ENCODE results near the gene PPP1R12B.
"Not testable (repeated sequence)": the region's sequence is repeated elsewhere in the genome, so short reads cannot be mapped to it uniquely, and the experiment has no call there.

- not testable (repeated sequence) for TF ChIP-seq CTCF (conservative IDR thresholded peaks at IDR 0.05); EZH2 (IDR thresholded peaks at IDR 0.05; ENCODE audit: low read depth)
Observed at GRCh38 chr1:202630096-202630495, 281.6 kb downstream of the PPP1R12B start.
